K562 (cell line): ENCODE measurements around the gene GTF2A1. TPM values are rescaled to one million over a fixed set of nuclear protein-coding genes. Genes with fewer than 3 reads are reported as not detected.

Experiments used
- ATAC-seq: fragments of 200-7000 bp; cut with Tn5 transposase; 3 replicates; pipeline ENCODE4 v1.9.1; 2020; ENCODE audit warnings: moderate library complexity
- BruUV-seq: library from RNA; stranded (reverse); fragments of 400-500 nt; replicated peaks from 2 replicates; lab custom pipeline; 2021; lab: Mats Ljungman, UMichigan
- CTCF ChIA-PET: fragments of 300-600 bp; formaldehyde crosslinking; extraction: SDS; loops from one replicate; lab custom pipeline; 2021; ENCODE audit warnings: low intra/inter-chr PET ratio; lab: Yijun Ruan, JAX
- POLR2A ChIA-PET: fragments of 300-600, 350-650 bp; sonication (Branson Sonifier 250); formaldehyde crosslinking; extraction: SDS; loops from one replicate; lab custom pipeline; 2021; ENCODE audit warnings: antibody characterized with exemption, inconsistent platforms; lab: Yijun Ruan, JAX
- DNase-seq, 4 experiments: peaks; one replicate each; pipeline versions ENCODE4 v3.0.0 to v3.0.0-alpha.2; 2011 to 2018; ENCODE audit warnings: low spot score in 3 of 4, mixed read lengths in 3 of 4; ENCODE audit errors: extremely low read depth in 1 of 4
- FAIRE-seq: peaks from 2 replicates; lab custom pipeline; 2011; peaks lifted over from hg19 to GRCh38; lab: Jason Lieb, UNC
- H2AFZ ChIP-seq: 2 replicates; pipeline ENCODE4 v1.6.0; 2011; ENCODE audit warnings: low read depth, low read length, control low read depth, inconsistent platforms
- H3K27ac ChIP-seq: fragments of 200-600 bp; 3 replicates; pipeline ENCODE4 v1.8.0; 2011; ENCODE audit warnings: low read depth, mild to moderate bottlenecking, control low read depth, inconsistent platforms, low read length, moderate library complexity, mixed read lengths; ENCODE audit errors: extremely low read depth
- H3K27me3 ChIP-seq, 2 experiments: fragments of 300-600 bp in 1 of 2; 2 replicates in 1 of 2; 3 replicates in 1 of 2; pipeline versions ENCODE4 v1.6.0 to v1.8.0; 2011; ENCODE audit warnings: inconsistent platforms in 2 of 2, low read length in 2 of 2, mild to moderate bottlenecking in 1 of 2, mixed read lengths in 1 of 2, moderate library complexity in 1 of 2; ENCODE audit not compliant: control insufficient read depth in 2 of 2, insufficient read depth in 2 of 2
- H3K36me3 ChIP-seq: fragments of 300-600 bp; 3 replicates; pipeline ENCODE4 v1.8.0; 2011; ENCODE audit warnings: mild to moderate bottlenecking, low read length, inconsistent platforms; ENCODE audit not compliant: control insufficient read depth, insufficient read depth
- H3K4me1 ChIP-seq, 2 experiments: fragments of 200-600 bp in 1 of 2; replicated peaks in 1 of 2; 2 replicates in 1 of 2; 3 replicates in 1 of 2; pipeline versions ENCODE4 v1.5.1 to v1.8.0; 2011; ENCODE audit warnings: inconsistent platforms in 2 of 2, low read length in 2 of 2, mild to moderate bottlenecking in 1 of 2, mixed read lengths in 1 of 2, moderate library complexity in 1 of 2; ENCODE audit not compliant: control insufficient read depth in 2 of 2, insufficient read depth in 2 of 2
- H3K4me2 ChIP-seq: 2 replicates; pipeline ENCODE4 v1.6.1; 2011; ENCODE audit warnings: low read length, control low read depth, inconsistent platforms, mixed read lengths; ENCODE audit not compliant: insufficient read depth
- H3K4me3 ChIP-seq: fragments of 200-600 bp; sonication (generic), shearing (Covaris generic); 2 replicates; pipeline ENCODE4 v1.5.1; 2016; ENCODE audit warnings: control low read depth, inconsistent platforms
- H3K79me2 ChIP-seq: fragments of 200-600 bp; 3 replicates; pipeline ENCODE4 v1.8.0; 2011; ENCODE audit warnings: low read length, inconsistent platforms; ENCODE audit not compliant: control insufficient read depth, insufficient read depth
- H3K9ac ChIP-seq, 2 experiments: 2 replicates each; pipeline versions ENCODE4 v1.6.0 to v1.6.1; 2011; ENCODE audit warnings: low read depth in 2 of 2, low read length in 2 of 2, control low read depth in 1 of 2, inconsistent platforms in 1 of 2, mild to moderate bottlenecking in 1 of 2, mixed read lengths in 1 of 2; ENCODE audit not compliant: insufficient read depth in 1 of 2
- H3K9me1 ChIP-seq: one replicate; pipeline ENCODE4 v1.6.0; 2011; ENCODE audit warnings: inconsistent platforms, mild to moderate bottlenecking, low read length, moderate library complexity; ENCODE audit not compliant: control insufficient read depth, insufficient read depth
- H3K9me3 ChIP-seq: replicated peaks from 2 replicates; pipeline ENCODE4 v1.5.1; 2011; ENCODE audit warnings: low read depth, low read length, inconsistent platforms; ENCODE audit not compliant: control insufficient read depth, insufficient read depth
- H4K20me1 ChIP-seq: replicated peaks from 2 replicates; pipeline ENCODE4 v1.6.1; 2011; ENCODE audit warnings: low read length, inconsistent platforms, mixed read lengths; ENCODE audit not compliant: control insufficient read depth, insufficient read depth
- CREB5 ChIP-seq: fragments of 250-450 bp; sonication (Bioruptor Pico); IDR thresholded peaks from 2 replicates; pipeline ENCODE4 v1.5.0; 2020; ENCODE audit warnings: mild to moderate bottlenecking
- KDM1A ChIP-seq, 2 experiments: fragments of 450-650 bp; IDR thresholded peaks; 2 replicates each; pipeline ENCODE4 v1.6.1; 2016; ENCODE audit warnings: mild to moderate bottlenecking in 2 of 2
- PTTG1 ChIP-seq: fragments of 450-650 bp; IDR thresholded peaks from 2 replicates; pipeline ENCODE4 v1.6.1; 2016; ENCODE audit warnings: low read depth, mild to moderate bottlenecking, missing genetic modification characterization, missing compliant biosample characterization
- ZNF766 ChIP-seq: fragments of 200-800 bp; sonication (Bioruptor generic); conservative IDR thresholded peaks from 2 replicates; pipeline ENCODE4 v1.6.1; 2016; ENCODE audit warnings: missing genetic modification characterization, missing compliant biosample characterization
- WGBS: fragments of 100-300 bp; shearing (Covaris generic); methylation state at CpG from one replicate; pipeline ENCODE4 v1.1.6; 2016; ENCODE audit warnings: low coverage, mixed read lengths; ENCODE audit not compliant: insufficient coverage; ENCODE audit errors: missing lambda C conversion rate; 5-methylcytosine and 5-hydroxymethylcytosine counted together
- in situ Hi-C: fragments of 300-500 bp; cut with MboI; formaldehyde crosslinking; loops from 4 replicates; pipeline ENCODE4 v1.15.0; 2018; ENCODE audit warnings: inconsistent platforms, mixed read lengths
- intact Hi-C: fragments of 100-400 bp; cut with micrococcal nuclease; formaldehyde crosslinking; loops from 2 replicates; pipeline ENCODE4 v1.14.2; 2022
- polyA plus RNA-seq, 8 experiments: library from polyadenylated mRNA; depleted of rRNA in 4 of 8; stranded (reverse) in 5 of 8; unstranded in 3 of 8; fragments of >200 nt; fragmentation: Nextera tagmentation in 2 of 8; fragmentation: Illumina TruSeq in 1 of 8; extraction: Ambion mirVana in 2 of 8; extraction: Trizol in 1 of 8; gene quantifications; 2 replicates each; pipeline versions ENCODE4 v1.2.1 to v1.2.3, GENCODE V29; 2011 to 2014; ENCODE audit warnings: inconsistent platforms in 1 of 8, missing spikeins in 1 of 8
- total RNA-seq, 7 experiments: library from RNA; depleted of rRNA in 6 of 7; stranded (reverse); fragments of >200 nt in 6 of 7; fragmentation: Illumina TruSeq in 2 of 7; extraction: Trizol in 2 of 7; gene quantifications; 2 replicates each; pipeline versions ENCODE4 v1.2.1 to v1.2.3, GENCODE V29; 2011 to 2021; ENCODE audit warnings: low replicate concordance in 1 of 7

The GTF2A1 gene
- total and polyA plus RNA-seq, 9 of the 15 experiments (the other 6 are each of a cell fraction or from before 2014, with no cell fraction given): 3.4 to 22.8 (median 14.7) TPM

- Histone ChIP-seq H3K9ac (peak overlapping the region in 1 of 2 experiments; percentile 97; a peak in 1 of 4 replicates), H3K9me3 (no peaks in the 10 kb centered on the region), H3K27me3 (no peaks in the 10 kb centered on the region), H3K4me2 (peak overlapping the region; percentile 83; the same call in 1 of the 2 replicates), H3K4me3 (no peak overlapping the region), H3K9me1 (no peaks in the 10 kb centered on the region), H3K4me1 (peaks cover 3 to 16% of the 10 kb centered on the region in 2 experiments), H4K20me1 (no peaks in the 10 kb centered on the region), H3K36me3 (no peaks in the 10 kb centered on the region; the same call in 2 of the 3 replicates), H3K27ac (peak overlapping the region; percentile 100; the same call in 2 of the 3 replicates), H2AFZ (peak overlapping the region; percentile 96), H3K79me2 (peaks cover 33% of the 10 kb centered on the region)
- WGBS: 64% methylated on average over 2 of the region's 2 CpGs
- TF ChIP-seq CREB5: no peak
- CTCF ChIA-PET: no interaction called here
- intact Hi-C loops: loop anchor here (5.0 kb wide), 1 partner anchor 205 kb away; no protein-coding TSS in a partner anchor
- ATAC-seq (no peak), FAIRE-seq (no peak), DNase-seq (peak in 1 of 4 experiments; percentile 9)
- in situ Hi-C loops: no loop called here
- BruUV-seq: no TSS peak
- POLR2A ChIA-PET: interaction anchor here (0.9 kb wide), 1 partner anchor 213 kb away, joined by 3 read pairs; no protein-coding TSS in a partner anchor
Observed at GRCh38 chr14:81222691-81223090, 1.9 kb upstream of the GTF2A1 start.

- H3K9ac ChIP-seq: peak overlapping the region in 1 of 2 experiments; percentile 97; a peak in 2 of 4 replicates
- peak overlapping the region; percentile 96 for H2AFZ ChIP-seq
- ATAC-seq (no peak), DNase-seq (no peak)
- WGBS: 21% methylated on average over 5 of the region's 5 CpGs
- TF ChIP-seq PTTG1 (tag) (no peak), KDM1A (IDR thresholded peaks at IDR 0.05) (0 out of 4 replicates have a peak, but pooled peaks of 1 of the 2 experiments have one; percentile 14), ZNF766 (0 out of 2 replicates have a peak, but pooled peaks have one; percentile 13)
- TF ChIP-seq, all 486 proteins: peak for 2
- Histone ChIP-seq H3K9me1 (no peaks in the 10 kb centered on the region), H3K4me1 (peaks cover 3 to 17% of the 10 kb centered on the region in 2 experiments), H3K4me3 (no peak overlapping the region), H3K36me3 (no peaks in the 10 kb centered on the region; the same call in 2 of the 3 replicates), H4K20me1 (no peaks in the 10 kb centered on the region), H3K27me3 (no peaks in the 10 kb centered on the region), H3K27ac (peak overlapping the region; percentile 100), H3K4me2 (peak overlapping the region; percentile 83), H3K79me2 (peaks cover 38% of the 10 kb centered on the region), H3K9me3 (no peaks in the 10 kb centered on the region)
- peak; percentile 19 for FAIRE-seq
- ChIA-PET CTCF (no interaction called here), POLR2A (interaction anchor here (0.9 kb wide), 1 partner anchor 213 kb away, joined by 3 read pairs; no protein-coding TSS in a partner anchor)
- intact Hi-C loops (loop anchor here (5.0 kb wide), 1 partner anchor 205 kb away; no protein-coding TSS in a partner anchor), in situ Hi-C loops (no loop called here)
- no TSS peak for BruUV-seq
Observed at GRCh38 chr14:81222126-81222525, 1.4 kb upstream of the GTF2A1 start.
